T-helper 17 cell (primary cell): ENCODE measurements around the gene EFEMP1. TPM values are rescaled to one million over a fixed set of nuclear protein-coding genes. Genes with fewer than 3 reads are reported as not detected.

Source experiments
- ATAC-seq: fragments of 150-1000 bp; cut with Tn5 transposase; 2 replicates; pipeline ENCODE4 v1.10.0; 2021; ENCODE audit warnings: mild to moderate bottlenecking, moderate library complexity
- DNase-seq, 3 donors: peaks; one replicate each; pipeline versions ENCODE4 v3.0.0 to v3.0.0-alpha.2; 2020 to 2021
- H3K9me3 ChIP-seq: one replicate; pipeline ENCODE4 v1.7.0; 2013; ENCODE audit warnings: low read length, mild to moderate bottlenecking; ENCODE audit not compliant: control insufficient read depth, poor library complexity, severe bottlenecking
- H3K27ac Mint-ChIP-seq: one replicate; pipeline ENCODE4 v1.8.0; 2022; ENCODE audit warnings: mild to moderate bottlenecking, moderate library complexity, mixed read lengths
- H3K27me3 Mint-ChIP-seq: one replicate; pipeline ENCODE4 v1.8.0; 2022; ENCODE audit warnings: mixed read lengths
- H3K36me3 Mint-ChIP-seq: one replicate; pipeline ENCODE4 v1.8.0; 2022; ENCODE audit warnings: low read depth, mixed read lengths
- H3K4me1 Mint-ChIP-seq: one replicate; pipeline ENCODE4 v1.8.0; 2022; ENCODE audit warnings: mild to moderate bottlenecking, mixed read lengths
- H3K4me3 Mint-ChIP-seq: one replicate; pipeline ENCODE4 v1.8.0; 2022; ENCODE audit warnings: mild to moderate bottlenecking, moderate library complexity, mixed read lengths
- total RNA-seq, 4 donors: library from RNA in 2 of 4; stranded (reverse) in 2 of 4; gene quantifications; one replicate each; pipeline ENCODE4 v1.2.3 and lab custom pipeline; 2022 to 2026

EFEMP1 gene
- total RNA-seq, 2 donors from 2014 or later, result not detected

GRCh38 chr2:55901941-55902340, 21.6 kb downstream of the EFEMP1 start:
- Mint-ChIP-seq H3K4me1 (no peaks in the 10 kb centered on the region), H3K36me3 (no peaks in the 10 kb centered on the region), H3K27me3 (peaks cover 11% of the 10 kb centered on the region), H3K4me3 (no peak overlapping the region), H3K27ac (no peak overlapping the region)
- ATAC-seq, result no peak
- H3K9me3 ChIP-seq, result no peaks in the 10 kb centered on the region
- DNase-seq, result no peak

GRCh38 chr2:55901322-55901721, 22.3 kb downstream of the EFEMP1 start:
- no peaks in the 10 kb centered on the region for H3K9me3 ChIP-seq
- H3K27me3 Mint-ChIP-seq, result peaks cover 5% of the 10 kb centered on the region
- ATAC-seq, result no peak
- H3K27ac Mint-ChIP-seq, result no peak overlapping the region
- no peak for DNase-seq
- H3K36me3 Mint-ChIP-seq, result no peaks in the 10 kb centered on the region
- no peak overlapping the region for H3K4me3 Mint-ChIP-seq
- H3K4me1 Mint-ChIP-seq, result no peaks in the 10 kb centered on the region

- Mint-ChIP-seq H3K27me3 (no peaks in the 10 kb centered on the region), H3K4me1 (no peaks in the 10 kb centered on the region), H3K27ac (no peak overlapping the region), H3K4me3 (no peak overlapping the region), H3K36me3 (no peaks in the 10 kb centered on the region)
- DNase-seq (no peak), ATAC-seq (no peak)
- H3K9me3 ChIP-seq, result no peaks in the 10 kb centered on the region
These were observed 23.7 kb downstream of the EFEMP1 start for GRCh38 chr2:55899881-55900280.

GRCh38 chr2:55898386-55899040, 25.1 kb downstream of the EFEMP1 start:
- Mint-ChIP-seq H3K4me3 (no peak overlapping the region), H3K36me3 (no peaks in the 10 kb centered on the region), H3K27me3 (no peaks in the 10 kb centered on the region), H3K27ac (no peak overlapping the region), H3K4me1 (no peaks in the 10 kb centered on the region)
- DNase-seq (no peak), ATAC-seq (no peak)
- no peaks in the 10 kb centered on the region for H3K9me3 ChIP-seq

GRCh38 chr2:55896633-55897032, 26.9 kb downstream of the EFEMP1 start:
- Mint-ChIP-seq H3K4me3 (no peak overlapping the region), H3K36me3 (no peaks in the 10 kb centered on the region), H3K27ac (no peak overlapping the region), H3K27me3 (peaks cover 4% of the 10 kb centered on the region), H3K4me1 (no peaks in the 10 kb centered on the region)
- no peak for ATAC-seq
- DNase-seq, result no peak
- H3K9me3 ChIP-seq, result no peaks in the 10 kb centered on the region

GRCh38 chr2:55894720-55895119, 28.9 kb downstream of the EFEMP1 start:
- no peak for DNase-seq
- no peak for ATAC-seq
- H3K36me3 Mint-ChIP-seq, result no peaks in the 10 kb centered on the region
- no peak overlapping the region for H3K4me3 Mint-ChIP-seq
- H3K27me3 Mint-ChIP-seq, result peaks cover 5% of the 10 kb centered on the region
- H3K27ac Mint-ChIP-seq, result no peak overlapping the region
- no peaks in the 10 kb centered on the region for H3K9me3 ChIP-seq
- H3K4me1 Mint-ChIP-seq, result no peaks in the 10 kb centered on the region

GRCh38 chr2:55891671-55892094, 31.9 kb downstream of the EFEMP1 start:
- Mint-ChIP-seq H3K27ac (no peak overlapping the region), H3K27me3 (peaks cover 5% of the 10 kb centered on the region), H3K4me3 (no peak overlapping the region), H3K4me1 (no peaks in the 10 kb centered on the region), H3K36me3 (no peaks in the 10 kb centered on the region)
- DNase-seq (no peak), ATAC-seq (no peak)
- H3K9me3 ChIP-seq, result no peaks in the 10 kb centered on the region

- Mint-ChIP-seq H3K27me3 (peaks cover 5% of the 10 kb centered on the region), H3K27ac (no peak overlapping the region), H3K36me3 (no peaks in the 10 kb centered on the region), H3K4me3 (no peak overlapping the region), H3K4me1 (no peaks in the 10 kb centered on the region)
- H3K9me3 ChIP-seq, result no peaks in the 10 kb centered on the region
- DNase-seq (no peak), ATAC-seq (no peak)
These were observed 34.6 kb downstream of the EFEMP1 start for GRCh38 chr2:55888936-55889335.

- no peak overlapping the region for H3K4me3 Mint-ChIP-seq
- no peaks in the 10 kb centered on the region for H3K4me1 Mint-ChIP-seq
- no peak for DNase-seq
- no peak for ATAC-seq
- no peaks in the 10 kb centered on the region for H3K9me3 ChIP-seq
- H3K27ac Mint-ChIP-seq, result no peak overlapping the region
- H3K36me3 Mint-ChIP-seq, result no peaks in the 10 kb centered on the region
- H3K27me3 Mint-ChIP-seq, result peaks cover 5% of the 10 kb centered on the region
These were observed 35.5 kb downstream of the EFEMP1 start for GRCh38 chr2:55887901-55888624.

- H3K36me3 Mint-ChIP-seq, result no peaks in the 10 kb centered on the region
- ATAC-seq (no peak), DNase-seq (no peak)
- H3K27me3 Mint-ChIP-seq, result peaks cover 5% of the 10 kb centered on the region
- H3K27ac Mint-ChIP-seq, result no peak overlapping the region
- H3K4me1 Mint-ChIP-seq, result no peaks in the 10 kb centered on the region
- no peak overlapping the region for H3K4me3 Mint-ChIP-seq
- no peaks in the 10 kb centered on the region for H3K9me3 ChIP-seq
These were observed 36.2 kb downstream of the EFEMP1 start for GRCh38 chr2:55887351-55887750.

GRCh38 chr2:55885944-55886281, 37.7 kb downstream of the EFEMP1 start:
- no peaks in the 10 kb centered on the region for H3K36me3 Mint-ChIP-seq
- no peaks in the 10 kb centered on the region for H3K9me3 ChIP-seq
- ATAC-seq, result no peak
- H3K27me3 Mint-ChIP-seq, result no peaks in the 10 kb centered on the region
- H3K4me1 Mint-ChIP-seq, result no peaks in the 10 kb centered on the region
- no peak overlapping the region for H3K27ac Mint-ChIP-seq
- H3K4me3 Mint-ChIP-seq, result no peak overlapping the region
- no peak for DNase-seq

GRCh38 chr2:55885127-55885943, 38.2 kb downstream of the EFEMP1 start:
- Mint-ChIP-seq H3K4me1 (no peaks in the 10 kb centered on the region), H3K27me3 (no peaks in the 10 kb centered on the region), H3K36me3 (no peaks in the 10 kb centered on the region), H3K27ac (no peak overlapping the region), H3K4me3 (no peak overlapping the region)
- ATAC-seq (no peak), DNase-seq (no peak)
- H3K9me3 ChIP-seq, result no peaks in the 10 kb centered on the region

GRCh38 chr2:55883829-55884228, 39.8 kb downstream of the EFEMP1 start:
- H3K4me3 Mint-ChIP-seq, result no peak overlapping the region
- no peaks in the 10 kb centered on the region for H3K36me3 Mint-ChIP-seq
- H3K4me1 Mint-ChIP-seq, result no peaks in the 10 kb centered on the region
- no peak overlapping the region for H3K27ac Mint-ChIP-seq
- no peak for ATAC-seq
- H3K27me3 Mint-ChIP-seq, result peaks cover 7% of the 10 kb centered on the region
- no peaks in the 10 kb centered on the region for H3K9me3 ChIP-seq
- DNase-seq, result no peak
